K562 (cell line): ENCODE results near the gene C3.

ENCODE experiments used
- BHLHE40 ChIP-seq: IDR thresholded peaks from 2 replicates; pipeline ENCODE4 v1.6.1; 2011; ENCODE audit warnings: low read length, improper control_type of control experiment
- CEBPB ChIP-seq: fragments of 450-650 bp; IDR thresholded peaks from 2 replicates; pipeline ENCODE4 v1.6.1; 2016; ENCODE audit warnings: missing genetic modification characterization, missing compliant biosample characterization
- ELF1 ChIP-seq: fragments of 200-800 bp; sonication (Bioruptor generic); IDR thresholded peaks from 2 replicates; pipeline ENCODE4 v1.6.1; 2016; ENCODE audit warnings: missing genetic modification characterization, missing compliant biosample characterization
- EP400 ChIP-seq: fragments of 450-650 bp; IDR thresholded peaks from 2 replicates; pipeline ENCODE4 v1.6.1; 2017; ENCODE audit warnings: antibody characterized with exemption, mild to moderate bottlenecking, moderate library complexity
- HEY1 ChIP-seq: fragments of 250-450 bp; sonication (Bioruptor Pico); IDR thresholded peaks from 2 replicates; pipeline ENCODE4 v1.5.0; 2020; ENCODE audit warnings: mild to moderate bottlenecking, moderate library complexity, borderline replicate concordance
- NUFIP1 ChIP-seq: fragments of 450-650 bp; IDR thresholded peaks from 2 replicates; pipeline ENCODE4 v1.6.1; 2018; ENCODE audit not compliant: partially characterized antibody
- POLR2A ChIP-seq: fragments of 450-650 bp; conservative IDR thresholded peaks from 2 replicates; pipeline ENCODE4 v1.6.1; 2016
- ZFP36 ChIP-seq: fragments of 150-350 bp; IDR thresholded peaks from 2 replicates; pipeline ENCODE4 v1.6.1; 2018; ENCODE audit warnings: low read length, low read depth; ENCODE audit not compliant: partially characterized antibody
- ZNF324 ChIP-seq: fragments of 250-450 bp; sonication (Bioruptor Pico); IDR thresholded peaks from 2 replicates; pipeline ENCODE4 v1.4.0; 2020; ENCODE audit warnings: mild to moderate bottlenecking
- TF ChIP-seq, protein P1 (sequence below): fragments of 450-650 bp; IDR thresholded peaks from 2 replicates; pipeline ENCODE4 v1.6.1; 2016; ENCODE audit warnings: low read depth
- TF ChIP-seq, protein P2 (sequence below), 3 experiments: IDR thresholded peaks in 2 of 3; conservative IDR thresholded peaks in 1 of 3; 2 replicates each; pipeline ENCODE4 v1.5.1; 2011 to 2012; ENCODE audit warnings: low read length in 3 of 3, mild to moderate bottlenecking in 3 of 3, control low read depth in 2 of 3, improper control_type of control experiment in 1 of 3, inconsistent platforms in 1 of 3, low read depth in 1 of 3, mixed read lengths in 1 of 3, moderate library complexity in 1 of 3; ENCODE audit not compliant: insufficient read depth in 2 of 3

DNA sequence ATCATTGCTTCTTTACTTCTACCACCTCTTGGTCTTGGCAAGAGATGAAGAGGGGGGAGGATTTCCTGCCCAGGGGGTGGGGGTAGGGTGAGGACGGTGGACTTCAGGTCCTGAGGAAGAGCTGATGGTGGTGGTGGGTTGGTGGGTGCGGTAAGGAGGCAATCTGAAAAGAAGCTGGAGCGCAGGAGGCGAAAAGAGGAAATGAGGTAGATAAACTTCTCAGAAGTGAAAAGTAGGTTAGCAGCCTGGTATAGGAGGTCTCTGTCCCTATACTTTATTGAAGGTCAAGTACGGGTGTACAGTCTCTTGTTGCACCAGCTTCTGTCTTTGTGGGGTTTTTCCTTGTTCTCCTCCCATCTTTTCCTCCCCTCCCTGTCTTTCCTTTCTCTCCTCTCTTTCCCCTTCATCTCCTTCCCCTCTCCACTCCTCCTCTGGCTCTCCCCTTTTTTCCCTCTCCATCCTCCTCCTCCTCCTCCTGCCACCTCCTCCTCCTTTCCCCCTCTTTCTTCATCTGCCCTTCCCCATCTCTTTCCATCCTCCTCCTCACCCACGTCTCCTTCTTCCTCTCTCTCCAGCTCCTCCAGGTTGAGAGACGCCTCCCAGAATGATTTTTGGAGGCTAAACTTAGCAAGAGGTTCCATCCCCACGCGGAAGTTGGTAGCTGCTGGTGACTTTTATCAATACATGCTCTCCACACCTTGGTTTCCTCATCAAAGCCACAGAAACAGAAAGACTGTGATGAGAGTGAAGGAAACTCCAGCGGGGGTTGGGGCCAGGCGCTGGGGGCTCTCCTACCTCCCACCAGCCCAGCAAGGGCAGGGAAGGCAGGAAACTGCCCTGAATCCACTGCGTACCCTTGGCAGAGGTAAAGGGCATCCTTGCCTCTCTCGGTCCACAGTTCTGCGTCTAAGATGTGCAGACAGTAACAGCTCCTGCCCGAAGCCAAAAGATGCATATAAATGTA lies 65.8 kb downstream of the C3 start:
- TF ChIP-seq BHLHE40 (no peak), ELF1 (tag) (no peak), EP400 (no peak), NUFIP1 (no peak), POLR2A (no peak), CEBPB (tag) (no peak), HEY1 (CRISPR knock-in tag) (no peak), ZFP36 (no peak), ZNF324 (CRISPR knock-in tag) (no peak)
- TF ChIP-seq, protein P1, sequence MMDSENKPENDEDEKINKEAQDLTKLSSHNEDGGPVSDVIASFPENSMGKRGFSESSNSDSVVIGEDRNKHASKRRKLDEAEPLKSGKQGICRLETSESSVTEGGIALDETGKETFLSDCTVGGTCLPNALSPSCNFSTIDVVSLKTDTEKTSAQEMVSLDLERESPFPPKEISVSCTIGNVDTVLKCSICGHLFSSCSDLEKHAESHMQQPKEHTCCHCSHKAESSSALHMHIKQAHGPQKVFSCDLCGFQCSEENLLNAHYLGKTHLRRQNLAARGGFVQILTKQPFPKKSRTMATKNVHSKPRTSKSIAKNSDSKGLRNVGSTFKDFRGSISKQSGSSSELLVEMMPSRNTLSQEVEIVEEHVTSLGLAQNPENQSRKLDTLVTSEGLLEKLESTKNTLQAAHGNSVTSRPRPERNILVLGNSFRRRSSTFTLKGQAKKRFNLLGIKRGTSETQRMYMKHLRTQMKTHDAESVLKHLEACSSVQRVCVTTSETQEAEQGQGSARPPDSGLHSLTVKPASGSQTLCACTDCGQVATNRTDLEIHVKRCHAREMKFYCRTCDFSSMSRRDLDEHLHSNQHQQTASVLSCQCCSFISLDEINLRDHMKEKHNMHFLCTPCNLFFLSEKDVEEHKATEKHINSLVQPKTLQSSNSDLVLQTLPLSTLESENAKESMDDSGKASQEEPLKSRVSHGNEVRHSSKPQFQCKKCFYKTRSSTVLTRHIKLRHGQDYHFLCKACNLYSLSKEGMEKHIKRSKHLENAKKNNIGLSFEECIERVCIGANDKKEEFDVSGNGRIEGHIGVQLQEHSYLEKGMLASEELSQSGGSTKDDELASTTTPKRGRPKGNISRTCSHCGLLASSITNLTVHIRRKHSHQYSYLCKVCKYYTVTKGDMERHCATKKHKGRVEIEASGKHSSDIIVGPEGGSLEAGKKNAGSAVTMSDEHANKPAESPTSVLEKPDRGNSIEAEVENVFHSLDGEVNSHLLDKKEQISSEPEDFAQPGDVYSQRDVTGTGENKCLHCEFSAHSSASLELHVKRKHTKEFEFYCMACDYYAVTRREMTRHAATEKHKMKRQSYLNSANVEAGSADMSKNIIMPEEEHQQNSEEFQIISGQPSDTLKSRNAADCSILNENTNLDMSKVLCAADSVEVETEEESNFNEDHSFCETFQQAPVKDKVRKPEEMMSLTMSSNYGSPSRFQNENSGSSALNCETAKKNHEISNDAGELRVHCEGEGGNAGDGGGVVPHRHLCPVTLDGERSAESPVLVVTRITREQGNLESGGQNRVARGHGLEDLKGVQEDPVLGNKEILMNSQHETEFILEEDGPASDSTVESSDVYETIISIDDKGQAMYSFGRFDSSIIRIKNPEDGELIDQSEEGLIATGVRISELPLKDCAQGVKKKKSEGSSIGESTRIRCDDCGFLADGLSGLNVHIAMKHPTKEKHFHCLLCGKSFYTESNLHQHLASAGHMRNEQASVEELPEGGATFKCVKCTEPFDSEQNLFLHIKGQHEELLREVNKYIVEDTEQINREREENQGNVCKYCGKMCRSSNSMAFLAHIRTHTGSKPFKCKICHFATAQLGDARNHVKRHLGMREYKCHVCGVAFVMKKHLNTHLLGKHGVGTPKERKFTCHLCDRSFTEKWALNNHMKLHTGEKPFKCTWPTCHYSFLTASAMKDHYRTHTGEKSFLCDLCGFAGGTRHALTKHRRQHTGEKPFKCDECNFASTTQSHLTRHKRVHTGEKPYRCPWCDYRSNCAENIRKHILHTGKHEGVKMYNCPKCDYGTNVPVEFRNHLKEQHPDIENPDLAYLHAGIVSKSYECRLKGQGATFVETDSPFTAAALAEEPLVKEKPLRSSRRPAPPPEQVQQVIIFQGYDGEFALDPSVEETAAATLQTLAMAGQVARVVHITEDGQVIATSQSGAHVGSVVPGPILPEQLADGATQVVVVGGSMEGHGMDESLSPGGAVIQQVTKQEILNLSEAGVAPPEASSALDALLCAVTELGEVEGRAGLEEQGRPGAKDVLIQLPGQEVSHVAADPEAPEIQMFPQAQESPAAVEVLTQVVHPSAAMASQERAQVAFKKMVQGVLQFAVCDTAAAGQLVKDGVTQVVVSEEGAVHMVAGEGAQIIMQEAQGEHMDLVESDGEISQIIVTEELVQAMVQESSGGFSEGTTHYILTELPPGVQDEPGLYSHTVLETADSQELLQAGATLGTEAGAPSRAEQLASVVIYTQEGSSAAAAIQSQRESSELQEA = no peak
- TF ChIP-seq, protein P2, sequence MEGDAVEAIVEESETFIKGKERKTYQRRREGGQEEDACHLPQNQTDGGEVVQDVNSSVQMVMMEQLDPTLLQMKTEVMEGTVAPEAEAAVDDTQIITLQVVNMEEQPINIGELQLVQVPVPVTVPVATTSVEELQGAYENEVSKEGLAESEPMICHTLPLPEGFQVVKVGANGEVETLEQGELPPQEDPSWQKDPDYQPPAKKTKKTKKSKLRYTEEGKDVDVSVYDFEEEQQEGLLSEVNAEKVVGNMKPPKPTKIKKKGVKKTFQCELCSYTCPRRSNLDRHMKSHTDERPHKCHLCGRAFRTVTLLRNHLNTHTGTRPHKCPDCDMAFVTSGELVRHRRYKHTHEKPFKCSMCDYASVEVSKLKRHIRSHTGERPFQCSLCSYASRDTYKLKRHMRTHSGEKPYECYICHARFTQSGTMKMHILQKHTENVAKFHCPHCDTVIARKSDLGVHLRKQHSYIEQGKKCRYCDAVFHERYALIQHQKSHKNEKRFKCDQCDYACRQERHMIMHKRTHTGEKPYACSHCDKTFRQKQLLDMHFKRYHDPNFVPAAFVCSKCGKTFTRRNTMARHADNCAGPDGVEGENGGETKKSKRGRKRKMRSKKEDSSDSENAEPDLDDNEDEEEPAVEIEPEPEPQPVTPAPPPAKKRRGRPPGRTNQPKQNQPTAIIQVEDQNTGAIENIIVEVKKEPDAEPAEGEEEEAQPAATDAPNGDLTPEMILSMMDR (IDR thresholded peaks at IDR 0.05 in 2 of 3, conservative IDR thresholded peaks at IDR 0.05 in 1 of 3; ENCODE audit: insufficient read depth in 2 of 3, low read depth in 1 of 3, low read length in 3 of 3) = no peak
